ENCODE measurements around the gene NRXN3. TPM values are rescaled to one million over a fixed set of nuclear protein-coding genes. Genes with fewer than 3 reads are reported as not detected.

NRXN3 gene
- total RNA-seq, 2 donors from 2014 or later: not detected

- no peak for DNase-seq
- H3K9me3 ChIP-seq (ENCODE audit: control insufficient read depth, low read length, poor library complexity, severe bottlenecking): no peaks in the 10 kb centered on the region
- no peak for ATAC-seq
- Mint-ChIP-seq H3K27me3 (no peaks in the 10 kb centered on the region), H3K4me3 (no peak overlapping the region), H3K27ac (no peak overlapping the region), H3K4me1 (no peaks in the 10 kb centered on the region), H3K36me3 (ENCODE audit: low read depth) (no peaks in the 10 kb centered on the region)
These were observed 1209.1 kb downstream of the NRXN3 start for GRCh38 chr14:79379266-79379665.

GRCh38 chr14:79383031-79383430, 1212.9 kb downstream of the NRXN3 start:
- no peak for DNase-seq
- Mint-ChIP-seq H3K4me1 (no peaks in the 10 kb centered on the region), H3K4me3 (no peak overlapping the region)

DNA sequence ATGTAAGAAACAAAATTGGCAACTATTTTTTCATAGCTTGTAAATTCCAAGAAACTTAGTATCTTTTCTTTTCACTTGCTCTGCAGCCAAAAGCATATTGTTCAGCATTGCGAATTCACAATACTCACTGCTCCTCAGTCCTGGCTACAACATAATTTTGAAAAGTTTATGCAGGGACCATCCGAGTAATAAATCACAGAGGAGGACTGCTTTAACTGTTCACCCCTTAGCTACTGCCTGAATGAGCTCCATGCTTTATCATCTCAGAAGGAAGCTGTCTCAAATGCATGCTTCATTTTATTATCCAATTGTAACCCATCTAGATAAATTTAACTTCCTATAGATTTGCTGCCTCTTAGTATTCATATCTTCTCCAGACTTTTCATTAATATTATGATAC, 1213.3 kb downstream of the NRXN3 start:
- H3K9me3 ChIP-seq (ENCODE audit: control insufficient read depth, low read length, poor library complexity, severe bottlenecking): no peaks in the 10 kb centered on the region
- Mint-ChIP-seq H3K27me3 (no peaks in the 10 kb centered on the region), H3K36me3 (ENCODE audit: low read depth) (no peaks in the 10 kb centered on the region), H3K4me1 (no peaks in the 10 kb centered on the region), H3K27ac (no peak overlapping the region), H3K4me3 (no peak overlapping the region)
- no peak for ATAC-seq
- no peak for DNase-seq

More at GRCh38 chr14:79383031-79383430, 1212.9 kb downstream of the NRXN3 start:
- no peaks in the 10 kb centered on the region for H3K36me3 Mint-ChIP-seq (ENCODE audit: low read depth)
- no peak for ATAC-seq
- no peak overlapping the region for H3K27ac Mint-ChIP-seq
- no peaks in the 10 kb centered on the region for H3K27me3 Mint-ChIP-seq
- H3K9me3 ChIP-seq (ENCODE audit: control insufficient read depth, low read length, poor library complexity, severe bottlenecking): no peaks in the 10 kb centered on the region

GRCh38 chr14:79395061-79395460, 1224.9 kb downstream of the NRXN3 start:
- Mint-ChIP-seq H3K27me3 (no peaks in the 10 kb centered on the region), H3K27ac (no peak overlapping the region)
- ATAC-seq: no peak

DNA sequence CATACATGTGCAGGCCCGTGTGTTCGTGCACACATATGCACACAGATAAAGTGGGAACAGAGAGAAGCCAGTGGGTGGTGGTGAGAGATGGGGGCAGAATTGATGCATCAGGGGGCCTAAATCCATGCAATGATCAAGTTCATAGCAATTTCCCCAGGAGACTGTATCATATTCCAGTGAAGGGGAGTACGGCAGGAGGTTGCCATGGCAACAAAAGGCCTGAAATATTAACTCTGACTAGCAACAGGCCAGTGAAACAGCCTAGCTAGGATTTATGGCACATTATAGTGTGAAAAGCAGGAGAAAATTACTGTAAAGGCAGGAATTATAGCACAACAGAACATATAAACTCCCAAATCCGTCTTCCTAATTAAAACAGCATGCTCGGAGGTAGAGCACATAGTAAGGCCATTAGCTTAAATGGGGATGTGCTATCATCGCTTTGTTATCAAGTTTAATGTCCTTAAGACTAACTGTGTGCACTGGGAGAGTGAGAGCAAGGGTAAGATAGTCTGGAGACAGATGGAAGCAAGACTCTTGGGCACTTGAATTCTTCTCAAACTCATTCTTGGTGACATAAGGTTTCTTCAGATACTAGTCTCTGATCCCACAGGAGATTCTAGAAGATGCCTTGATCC, 1234.8 kb downstream of the NRXN3 start:
- Mint-ChIP-seq H3K27me3 (no peaks in the 10 kb centered on the region), H3K4me1 (no peaks in the 10 kb centered on the region), H3K36me3 (ENCODE audit: low read depth) (no peaks in the 10 kb centered on the region), H3K27ac (no peak overlapping the region), H3K4me3 (no peak overlapping the region)
- no peak for DNase-seq
- no peak for ATAC-seq
- no peaks in the 10 kb centered on the region for H3K9me3 ChIP-seq (ENCODE audit: control insufficient read depth, low read length, poor library complexity, severe bottlenecking)

More at GRCh38 chr14:79395061-79395460, 1224.9 kb downstream of the NRXN3 start:
- no peaks in the 10 kb centered on the region for H3K9me3 ChIP-seq (ENCODE audit: control insufficient read depth, low read length, poor library complexity, severe bottlenecking)
- H3K36me3 Mint-ChIP-seq (ENCODE audit: low read depth): no peaks in the 10 kb centered on the region
- H3K4me1 Mint-ChIP-seq: no peaks in the 10 kb centered on the region
- no peak for DNase-seq
- H3K4me3 Mint-ChIP-seq: no peak overlapping the region

DNA sequence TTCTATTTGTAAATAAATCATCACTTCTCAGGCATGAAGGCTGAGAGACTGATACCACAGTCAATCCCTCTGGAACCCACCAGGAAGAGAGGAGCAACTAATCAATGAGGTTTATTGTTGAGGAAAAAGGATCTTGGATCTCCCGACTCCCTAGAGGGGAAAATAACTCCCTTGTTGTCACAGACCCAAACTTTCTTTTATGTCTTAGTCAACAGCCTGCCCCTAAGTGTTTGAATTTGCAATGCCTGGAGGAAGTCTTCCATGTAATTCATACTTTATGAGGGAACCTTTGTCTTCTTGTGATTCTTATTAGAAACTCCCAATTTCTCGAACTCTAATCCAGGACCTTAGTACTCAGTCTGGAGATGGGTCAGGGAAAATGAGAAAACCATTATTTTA, 1235.3 kb downstream of the NRXN3 start:
- no peaks in the 10 kb centered on the region for H3K27me3 Mint-ChIP-seq
- H3K4me1 Mint-ChIP-seq: no peaks in the 10 kb centered on the region
- DNase-seq (no peak), ATAC-seq (no peak)
- H3K4me3 Mint-ChIP-seq: no peak overlapping the region
- no peak overlapping the region for H3K27ac Mint-ChIP-seq
- no peaks in the 10 kb centered on the region for H3K36me3 Mint-ChIP-seq (ENCODE audit: low read depth)
- no peaks in the 10 kb centered on the region for H3K9me3 ChIP-seq (ENCODE audit: control insufficient read depth, low read length, poor library complexity, severe bottlenecking)

GRCh38 chr14:79407572-79407971, 1237.4 kb downstream of the NRXN3 start:
- Mint-ChIP-seq H3K4me3 (no peak overlapping the region), H3K27ac (no peak overlapping the region), H3K4me1 (no peaks in the 10 kb centered on the region), H3K27me3 (no peaks in the 10 kb centered on the region), H3K36me3 (ENCODE audit: low read depth) (no peaks in the 10 kb centered on the region)
- DNase-seq (no peak), ATAC-seq (no peak)
- no peaks in the 10 kb centered on the region for H3K9me3 ChIP-seq (ENCODE audit: control insufficient read depth, low read length, poor library complexity, severe bottlenecking)

- no peak overlapping the region for H3K27ac Mint-ChIP-seq
- H3K36me3 Mint-ChIP-seq (ENCODE audit: low read depth): no peaks in the 10 kb centered on the region
- no peaks in the 10 kb centered on the region for H3K4me1 Mint-ChIP-seq
- no peak overlapping the region for H3K4me3 Mint-ChIP-seq
- no peaks in the 10 kb centered on the region for H3K27me3 Mint-ChIP-seq
- no peaks in the 10 kb centered on the region for H3K9me3 ChIP-seq (ENCODE audit: control insufficient read depth, low read length, poor library complexity, severe bottlenecking)
- ATAC-seq (no peak), DNase-seq (no peak)
These were observed 1238.5 kb downstream of the NRXN3 start for GRCh38 chr14:79408696-79409095.

- no peaks in the 10 kb centered on the region for H3K36me3 Mint-ChIP-seq (ENCODE audit: low read depth)
- H3K4me1 Mint-ChIP-seq: no peaks in the 10 kb centered on the region
- DNase-seq: no peak
- ATAC-seq: no peak
- no peaks in the 10 kb centered on the region for H3K27me3 Mint-ChIP-seq
- H3K27ac Mint-ChIP-seq: no peak overlapping the region
- no peak overlapping the region for H3K4me3 Mint-ChIP-seq
- H3K9me3 ChIP-seq (ENCODE audit: control insufficient read depth, low read length, poor library complexity, severe bottlenecking): no peaks in the 10 kb centered on the region
These were observed 1241.4 kb downstream of the NRXN3 start for GRCh38 chr14:79411403-79412174.

DNA sequence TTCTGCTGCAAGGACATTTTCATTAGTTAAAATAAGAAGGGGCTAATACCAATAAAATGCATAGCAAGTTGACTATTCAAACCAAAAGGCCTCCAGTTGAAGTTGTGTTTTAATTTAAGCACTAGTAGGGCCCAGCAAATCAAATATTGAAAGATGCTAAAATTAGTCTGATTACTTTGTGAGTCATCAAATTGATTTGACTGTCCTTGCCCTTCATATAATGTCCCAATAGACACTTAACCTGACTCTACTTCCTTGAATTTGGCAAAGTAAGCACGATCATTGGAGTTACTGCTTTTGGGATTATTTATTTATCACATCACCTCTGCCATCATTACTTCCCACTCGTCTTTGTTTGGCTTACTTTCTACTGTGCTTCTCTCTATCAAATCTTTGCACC, 1242.6 kb downstream of the NRXN3 start:
- DNase-seq (no peak), ATAC-seq (no peak)
- Mint-ChIP-seq H3K27ac (no peak overlapping the region), H3K4me3 (no peak overlapping the region), H3K27me3 (no peaks in the 10 kb centered on the region), H3K4me1 (no peaks in the 10 kb centered on the region), H3K36me3 (ENCODE audit: low read depth) (no peaks in the 10 kb centered on the region)
- no peaks in the 10 kb centered on the region for H3K9me3 ChIP-seq (ENCODE audit: control insufficient read depth, low read length, poor library complexity, severe bottlenecking)

DNA sequence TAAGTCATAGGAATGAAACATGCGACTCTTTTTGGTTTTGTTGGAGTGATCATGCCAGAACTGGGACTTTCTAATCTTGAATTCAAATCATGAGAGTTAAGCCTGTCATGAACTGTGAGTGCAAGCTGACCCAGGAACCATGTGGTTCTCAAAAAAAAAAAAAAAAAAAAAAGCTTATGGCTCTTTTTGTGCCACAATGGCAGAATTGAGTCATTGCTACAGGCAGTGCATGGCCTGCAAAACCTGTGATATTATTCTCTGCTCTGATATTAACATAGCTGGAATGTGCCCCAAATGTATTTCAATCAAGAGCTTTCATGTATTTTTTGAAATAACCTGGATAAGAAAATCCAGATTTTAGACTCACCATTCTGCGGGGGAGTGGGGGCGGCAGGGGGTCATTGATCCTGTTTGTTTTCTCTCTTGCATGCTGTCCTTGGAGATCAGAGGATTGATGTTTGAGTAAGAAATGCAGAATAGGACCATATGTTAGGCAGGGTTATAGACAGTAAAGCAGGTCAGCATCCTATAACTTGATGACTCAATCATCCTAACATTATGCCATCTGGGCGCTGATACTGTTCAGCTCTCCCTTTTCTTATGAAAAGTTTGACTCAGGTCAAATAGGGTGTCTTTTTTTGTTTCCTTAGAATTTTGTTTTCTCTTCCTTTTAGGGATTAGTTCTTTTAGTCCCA, 1243.7 kb downstream of the NRXN3 start:
- no peak overlapping the region for H3K4me3 Mint-ChIP-seq
- H3K9me3 ChIP-seq (ENCODE audit: control insufficient read depth, low read length, poor library complexity, severe bottlenecking): no peaks in the 10 kb centered on the region
- no peak for ATAC-seq
- DNase-seq: no peak
- H3K4me1 Mint-ChIP-seq: no peaks in the 10 kb centered on the region
- H3K27ac Mint-ChIP-seq: no peak overlapping the region
- no peaks in the 10 kb centered on the region for H3K36me3 Mint-ChIP-seq (ENCODE audit: low read depth)
- no peaks in the 10 kb centered on the region for H3K27me3 Mint-ChIP-seq

DNA sequence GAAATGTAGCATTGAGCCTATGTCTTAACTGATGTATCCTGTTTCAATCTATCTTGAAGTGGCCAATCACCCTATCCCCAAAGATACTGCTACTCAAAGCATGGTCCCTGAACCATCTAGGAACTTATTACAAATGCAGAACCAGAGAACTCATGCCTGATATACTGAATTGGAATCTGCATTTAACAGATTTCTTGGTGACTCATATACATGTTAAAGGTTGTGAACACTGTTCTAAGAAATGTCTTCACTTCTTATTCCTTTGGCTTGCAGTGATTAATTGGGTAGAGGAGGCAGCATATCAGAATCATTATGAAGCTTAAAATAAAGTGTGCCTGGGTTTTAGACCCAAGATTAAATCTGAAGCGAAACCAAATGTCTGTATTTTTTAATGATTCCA, 1245.6 kb downstream of the NRXN3 start:
- H3K4me3 Mint-ChIP-seq: no peak overlapping the region
- H3K4me1 Mint-ChIP-seq: no peaks in the 10 kb centered on the region
- no peak overlapping the region for H3K27ac Mint-ChIP-seq
- no peaks in the 10 kb centered on the region for H3K36me3 Mint-ChIP-seq (ENCODE audit: low read depth)
- H3K27me3 Mint-ChIP-seq: no peaks in the 10 kb centered on the region
- ATAC-seq: no peak
- H3K9me3 ChIP-seq (ENCODE audit: control insufficient read depth, low read length, poor library complexity, severe bottlenecking): no peaks in the 10 kb centered on the region
- DNase-seq: no peak

DNA sequence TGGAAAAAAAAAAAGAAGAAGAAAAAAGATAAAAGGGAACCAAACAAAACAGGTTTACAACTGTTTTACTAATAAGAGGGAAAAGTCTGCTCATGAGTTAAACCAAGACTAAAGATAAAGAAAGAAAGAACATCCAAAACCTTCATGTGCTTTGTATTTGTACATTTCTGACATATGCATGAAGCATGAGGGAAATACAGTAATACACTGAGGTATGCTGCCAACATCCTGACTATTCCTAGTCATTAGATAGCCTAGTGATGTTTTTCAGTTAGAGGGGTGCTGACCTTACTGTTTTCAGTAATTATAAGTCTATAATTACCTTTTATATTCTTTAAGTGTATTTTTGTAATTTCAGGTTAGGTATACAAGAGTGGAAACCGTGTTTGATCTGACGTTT, 1247.8 kb downstream of the NRXN3 start:
- no peaks in the 10 kb centered on the region for H3K27me3 Mint-ChIP-seq
- no peak for DNase-seq
- no peaks in the 10 kb centered on the region for H3K9me3 ChIP-seq (ENCODE audit: control insufficient read depth, low read length, poor library complexity, severe bottlenecking)
- no peak for ATAC-seq
- no peak overlapping the region for H3K27ac Mint-ChIP-seq
- no peaks in the 10 kb centered on the region for H3K4me1 Mint-ChIP-seq
- no peaks in the 10 kb centered on the region for H3K36me3 Mint-ChIP-seq (ENCODE audit: low read depth)
- no peak overlapping the region for H3K4me3 Mint-ChIP-seq
